Peyer's patch (tissue), 4 donors: ENCODE data around the gene HMG20B.

Experiments used
- CTCF ChIP-seq, 6 experiments: fragments of 450-650 bp in 4 of 6; fragments of 200-600 bp in 2 of 6; sonication (generic) in 1 of 6; IDR thresholded peaks; one replicate each; pipeline ENCODE4 v1.5.1; 2017 to 2019; ENCODE audit warnings: antibody characterized with exemption in 6 of 6, mild to moderate bottlenecking in 3 of 6, moderate library complexity in 1 of 6
- POLR2A ChIP-seq, 2 donors: fragments of 450-650 bp; IDR thresholded peaks; one replicate each; pipeline ENCODE4 v1.5.1; 2017; ENCODE audit warnings: antibody characterized with exemption in 2 of 2, mild to moderate bottlenecking in 2 of 2, moderate library complexity in 2 of 2

- TF ChIP-seq CTCF (IDR thresholded peaks at IDR 0.05) (peak; percentile 34 to 50 (median 38)), POLR2A (IDR thresholded peaks at IDR 0.05) (no peak)
These were observed 13.4 kb downstream of the HMG20B start for GRCh38 chr19:3586127-3586626.
